ENCODE data around the gene ANP32D. TPM values are rescaled to one million over a fixed set of nuclear protein-coding genes. Genes with fewer than 3 reads are reported as not detected.
"Not testable (repeated sequence)": the region's sequence is repeated elsewhere in the genome, so short reads cannot be mapped to it uniquely, and the experiment has no call there.

ANP32D gene
- total RNA-seq, 2 experiments from 2014 or later, result not detected

DNA sequence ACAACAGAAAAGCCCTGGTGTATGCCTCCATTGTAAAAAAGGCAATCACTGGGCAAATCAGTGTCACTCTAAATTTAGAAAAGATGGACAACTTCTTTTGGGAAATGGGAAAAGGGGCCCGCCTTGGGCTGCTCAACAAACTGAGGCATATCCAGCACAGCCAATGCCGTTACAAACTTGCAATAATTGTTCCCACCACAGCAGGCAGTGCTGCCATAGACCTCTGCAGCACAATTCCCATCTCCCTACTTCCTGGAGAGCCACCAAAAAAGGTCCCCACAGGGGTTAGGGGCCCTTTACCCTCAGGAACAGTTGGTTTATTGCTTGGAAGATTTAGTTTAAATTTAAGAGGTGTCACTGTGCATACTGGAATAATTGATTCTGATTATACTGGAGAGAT lies 36.6 kb downstream of the ANP32D start:
- ATAC-seq, result no peak
- DNase-seq, result no peak
- ChIA-PET CTCF (no interaction called here), POLR2A (no interaction called here)
- H3K36me3 Mint-ChIP-seq (ENCODE audit: low read depth), result no peaks in the 10 kb centered on the region
- peaks cover 6% of the 10 kb centered on the region for H3K27me3 Mint-ChIP-seq (ENCODE audit: low read depth)
- H3K9me3 Mint-ChIP-seq (ENCODE audit: insufficient read depth), result peaks cover 4% of the 10 kb centered on the region
- no peak overlapping the region for H3K4me3 Mint-ChIP-seq
- no peak overlapping the region for H3K27ac Mint-ChIP-seq
- H3K4me1 Mint-ChIP-seq (ENCODE audit: low read depth), result no peaks in the 10 kb centered on the region

DNA sequence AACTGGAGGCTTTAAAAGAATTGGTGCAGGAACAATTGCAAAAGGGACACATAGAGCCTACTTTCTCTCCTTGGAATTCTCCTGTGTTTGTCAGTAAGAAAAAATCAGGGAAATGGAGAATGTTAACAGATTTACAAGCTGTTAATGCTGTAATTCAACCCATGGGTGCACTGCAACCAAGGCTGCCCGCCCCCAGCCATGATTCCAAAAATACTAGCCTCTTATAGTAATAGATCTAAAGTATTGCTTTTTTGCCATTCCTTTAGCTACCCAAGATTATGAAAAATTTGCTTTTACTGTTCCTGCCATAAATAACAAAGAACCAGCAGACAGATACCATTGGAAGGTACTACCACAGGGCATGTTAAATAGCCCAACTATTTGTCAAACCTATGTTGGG lies 37.8 kb downstream of the ANP32D start:
- ChIA-PET CTCF (no interaction called here), POLR2A (no interaction called here)
- Mint-ChIP-seq H3K4me3 (no peak overlapping the region), H3K27me3 (ENCODE audit: low read depth) (peaks cover 6% of the 10 kb centered on the region), H3K9me3 (ENCODE audit: insufficient read depth) (peaks cover 4% of the 10 kb centered on the region), H3K36me3 (ENCODE audit: low read depth) (no peaks in the 10 kb centered on the region), H3K27ac (no peak overlapping the region), H3K4me1 (ENCODE audit: low read depth) (no peaks in the 10 kb centered on the region)
- DNase-seq, result no peak
- ATAC-seq, result no peak

DNA sequence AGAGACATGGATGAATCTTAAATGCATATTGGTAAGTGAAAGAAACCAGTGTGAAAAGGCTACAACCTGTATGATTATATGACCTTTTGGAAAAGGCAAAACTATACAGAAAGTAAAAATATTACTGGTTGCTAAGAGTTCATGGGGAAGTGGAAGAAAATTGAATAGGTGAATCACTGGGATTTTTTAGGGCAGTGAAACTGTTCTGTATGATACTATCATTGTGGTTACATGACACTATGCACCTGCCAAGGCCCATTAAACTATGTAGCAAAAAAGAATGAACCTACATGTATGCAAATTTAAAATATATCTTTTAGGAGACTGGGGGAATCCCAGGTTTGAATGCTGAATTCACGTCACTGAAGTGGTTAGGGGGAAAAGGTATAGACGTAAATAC lies 40.5 kb downstream of the ANP32D start:
- ChIA-PET CTCF (no interaction called here), POLR2A (no interaction called here)
- Mint-ChIP-seq H3K4me3 (no peak overlapping the region), H3K36me3 (ENCODE audit: low read depth) (no peaks in the 10 kb centered on the region), H3K9me3 (ENCODE audit: insufficient read depth) (peaks cover 4% of the 10 kb centered on the region), H3K27me3 (ENCODE audit: low read depth) (no peaks in the 10 kb centered on the region), H3K27ac (no peak overlapping the region), H3K4me1 (ENCODE audit: low read depth) (no peaks in the 10 kb centered on the region)
- ATAC-seq, result no peak
- DNase-seq, result no peak

DNA sequence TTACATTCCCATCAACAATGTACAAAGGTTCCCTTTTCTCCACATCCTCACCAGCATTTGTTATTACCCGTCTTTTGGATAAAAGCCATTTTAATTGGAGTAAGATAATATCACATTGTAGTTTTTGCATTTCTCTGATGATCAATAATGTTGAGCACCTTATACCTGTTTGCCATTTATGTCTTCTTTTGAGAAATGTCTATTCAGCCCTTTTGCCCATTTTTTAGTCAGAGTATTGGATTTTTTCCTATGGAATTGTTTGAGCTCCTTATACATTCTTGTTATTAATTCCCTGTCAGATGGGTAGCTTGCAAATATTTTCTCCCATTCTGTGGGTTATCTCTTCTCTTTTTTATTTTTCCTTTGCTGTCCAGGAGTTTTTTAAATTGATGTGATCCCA lies 42.4 kb downstream of the ANP32D start:
- POLR2A ChIA-PET, result no interaction called here
- Mint-ChIP-seq H3K27me3 (ENCODE audit: low read depth) (no peaks in the 10 kb centered on the region), H3K4me1 (ENCODE audit: low read depth) (no peaks in the 10 kb centered on the region), H3K27ac (no peak overlapping the region), H3K9me3 (ENCODE audit: insufficient read depth) (peaks cover 4% of the 10 kb centered on the region), H3K4me3 (no peak overlapping the region), H3K36me3 (ENCODE audit: low read depth) (no peaks in the 10 kb centered on the region)
- DNase-seq (no peak), ATAC-seq (no peak)
- CTCF ChIA-PET, result no interaction called here

DNA sequence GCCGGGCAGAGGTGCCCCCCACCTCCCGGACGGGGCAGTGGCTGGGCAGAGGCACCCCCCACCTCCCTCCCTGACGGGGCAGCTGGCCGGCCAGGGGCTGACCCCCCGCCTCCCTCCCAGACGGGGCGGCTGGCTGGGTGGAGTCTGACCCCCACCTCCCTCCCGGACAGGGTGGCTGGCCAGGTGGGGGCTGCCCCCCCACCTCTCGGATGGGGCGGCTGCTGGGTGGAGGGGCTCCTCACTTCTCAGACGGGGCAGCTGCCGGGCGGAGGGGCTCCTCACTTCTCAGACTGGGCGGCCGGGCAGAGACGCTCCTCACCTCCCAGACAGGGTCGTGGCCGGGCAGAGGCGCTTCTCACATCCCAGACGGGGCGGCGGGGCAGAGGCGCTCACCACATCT lies 48.0 kb downstream of the ANP32D start:
- H3K27ac Mint-ChIP-seq; H3K36me3 Mint-ChIP-seq (ENCODE audit: low read depth); H3K4me3 Mint-ChIP-seq; H3K27me3 Mint-ChIP-seq (ENCODE audit: low read depth); H3K4me1 Mint-ChIP-seq (ENCODE audit: low read depth); ATAC-seq; DNase-seq; POLR2A ChIA-PET; H3K9me3 Mint-ChIP-seq (ENCODE audit: insufficient read depth); CTCF ChIA-PET: not testable (repeated sequence)

Other genes with a start within 250 kb of the ANP32D start
- 10 to 100 TPM; 10.6 to 14.1 TPM for gene ZNF641, start 121.6 kb upstream of the ANP32D start, total RNA-seq
- not detected for gene C12orf54, start 9.9 kb downstream of the ANP32D start, total RNA-seq
- gene OR8S1, start 53.1 kb downstream of the ANP32D start, total RNA-seq, result not detected
- not detected for gene LALBA, start 97.5 kb downstream of the ANP32D start, total RNA-seq
- 10 to 100 TPM; 51.3 to 54.3 TPM for gene KANSL2, start 209.7 kb downstream of the ANP32D start, total RNA-seq
- 10 to 100 TPM; 45.1 to 50.6 TPM for gene CCNT1, start 244.1 kb downstream of the ANP32D start, total RNA-seq

Measured in activated CD8-positive, alpha-beta T cell treated with anti-CD3 and anti-CD28 coated beads, Interleukin-2, amount 10 ng/mL, durations not matched to agents 7 days and 5 days (primary cell).